ENCODE data around the gene MR1. TPM values are rescaled to one million over a fixed set of nuclear protein-coding genes. Genes with fewer than 3 reads are reported as not detected.

MR1 gene
- polyA plus RNA-seq, 1 of the 3 experiments (the other 2 are of a cell fraction), result 7.0 TPM

DNA sequence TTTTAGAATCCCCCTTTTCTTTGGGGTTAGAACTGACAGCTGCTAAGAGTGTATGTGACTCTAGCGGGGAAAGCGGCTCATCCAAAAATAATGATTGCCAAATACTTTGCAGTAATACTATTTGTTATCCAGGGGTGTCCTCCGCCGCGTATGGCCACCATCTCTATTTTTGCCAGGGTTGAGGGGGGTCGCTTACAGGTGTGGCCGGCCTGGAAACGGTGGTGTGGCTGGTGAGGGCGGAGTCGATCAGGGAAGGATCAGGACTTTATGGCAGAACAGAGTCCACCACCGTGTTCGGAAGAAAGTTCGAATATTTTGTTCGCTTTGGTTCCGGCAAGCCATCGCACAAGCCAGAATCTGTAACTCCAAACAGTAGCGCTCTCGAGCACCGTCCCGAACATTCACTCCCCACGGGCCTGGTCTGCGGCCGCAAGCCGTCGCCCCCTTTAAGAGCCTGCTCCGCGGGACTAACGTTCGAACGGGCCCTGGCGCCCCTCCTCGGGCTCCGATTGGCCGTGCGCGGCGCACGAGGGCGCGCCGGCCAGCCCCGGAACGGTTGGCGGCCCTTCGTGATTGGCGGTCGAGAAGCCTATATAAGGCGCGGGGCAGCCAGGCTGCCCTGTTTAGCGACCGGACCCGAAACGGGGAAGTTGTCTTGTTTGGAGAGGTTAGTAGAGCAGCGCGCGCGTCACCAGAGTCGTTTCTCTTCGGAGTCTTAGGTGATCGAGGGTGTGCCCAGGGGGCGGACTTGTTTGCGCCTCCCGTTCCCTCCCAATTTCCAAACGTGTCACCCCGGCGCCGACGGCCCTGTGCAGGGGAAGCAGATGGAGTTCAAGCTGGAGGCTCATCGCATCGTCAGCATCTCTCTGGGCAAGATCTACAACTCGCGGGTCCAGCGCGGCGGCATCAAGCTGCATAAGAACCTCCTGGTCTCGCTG is 54.6 kb downstream of the MR1 start, which contains the start of gene IER5 (continued):
- peak; percentile 80; the same call in 1 of the 2 replicates for TF ChIP-seq FOXM1 (IDR thresholded peaks at IDR 0.05; ENCODE audit: low read depth)
- peak; percentile 88 for TF ChIP-seq PBX3 (IDR thresholded peaks at IDR 0.05)
- peak; percentile 50; the same call in 1 of the 2 replicates for TF ChIP-seq RFX5 (IDR thresholded peaks at IDR 0.05; ENCODE audit: low read length)
- no peak for TF ChIP-seq MEF2A (IDR thresholded peaks at IDR 0.05; ENCODE audit: borderline replicate concordance, low read depth)
- TF ChIP-seq EP300 (IDR thresholded peaks at IDR 0.05; ENCODE audit: borderline replicate concordance in 1 of 2, low read depth in 1 of 2, low read length in 1 of 2), result 0 out of 4 replicates have a peak, but pooled peaks of 1 of the 2 experiments have one; percentile 15
- peak; percentile 5; the same call in 1 of the 2 replicates for TF ChIP-seq NFIC (IDR thresholded peaks at IDR 0.05; ENCODE audit: borderline replicate concordance)
- TF ChIP-seq FOXJ3 (CRISPR knock-in tag; IDR thresholded peaks at IDR 0.05), result no peak
- no peak for TF ChIP-seq CTCF (IDR thresholded peaks at IDR 0.05)
- TF ChIP-seq, protein P1, sequence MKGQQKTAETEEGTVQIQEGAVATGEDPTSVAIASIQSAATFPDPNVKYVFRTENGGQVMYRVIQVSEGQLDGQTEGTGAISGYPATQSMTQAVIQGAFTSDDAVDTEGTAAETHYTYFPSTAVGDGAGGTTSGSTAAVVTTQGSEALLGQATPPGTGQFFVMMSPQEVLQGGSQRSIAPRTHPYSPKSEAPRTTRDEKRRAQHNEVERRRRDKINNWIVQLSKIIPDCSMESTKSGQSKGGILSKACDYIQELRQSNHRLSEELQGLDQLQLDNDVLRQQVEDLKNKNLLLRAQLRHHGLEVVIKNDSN (IDR thresholded peaks at IDR 0.05; ENCODE audit: borderline replicate concordance, low read depth), result peak; percentile 87

GRCh38 chr1:181089017-181089675 is 55.4 kb downstream of the MR1 start:
- CTCF ChIA-PET, result interaction anchor here (1.0 to 13.3 kb wide), 8 partner anchors 9 to 573 kb away, joined by 3 to 145 read pairs (median 4); no protein-coding TSS in a partner anchor
- Histone ChIP-seq H3K4me3 (ENCODE audit: low read depth in 2 of 2, low read length in 1 of 2) (peak overlapping the region; percentile 90 to 96), H4K20me1 (ENCODE audit: insufficient read depth) (peaks cover 55% of the 10 kb centered on the region), H3K27ac (ENCODE audit: low read depth in 2 of 2, low read length in 1 of 2) (peak overlapping the region; percentile 77 to 81), H3K9me3 (no peaks in the 10 kb centered on the region), H3K27me3 (ENCODE audit: insufficient read depth) (no peaks in the 10 kb centered on the region), H3K4me2 (peak overlapping the region; percentile 84), H3K4me1 (ENCODE audit: control insufficient read depth in 1 of 2, insufficient read depth in 2 of 2, low read depth in 1 of 2, low read length in 1 of 2) (peaks cover 15 to 17% of the 10 kb centered on the region in 2 experiments), H3K79me2 (ENCODE audit: insufficient read depth) (peaks cover 56% of the 10 kb centered on the region), H3K9me2 (no peaks in the 10 kb centered on the region), H2AFZ (ENCODE audit: low read depth) (no peak overlapping the region), H3K9ac (peak overlapping the region; percentile 91), H3K36me3 (replicated peaks in 1 of 2; ENCODE audit: control insufficient read depth in 1 of 2, insufficient read depth in 2 of 2, low read length in 1 of 2) (peaks cover 25 to 29% of the 10 kb centered on the region in 2 experiments), H3F3A (replicated peaks; ENCODE audit: insufficient read depth) (peaks cover 32% of the 10 kb centered on the region)
- POLR2A ChIA-PET, result interaction anchor here (0.6 to 3.0 kb wide), 17 partner anchors 8 to 574 kb away, joined by 3 to 24 read pairs (median 6); partner anchors contain the start of gene STX6
- DNase-seq, result peak; percentile 73
- no peak for TF ChIP-seq JUND (IDR thresholded peaks at IDR 0.05)
- TF ChIP-seq TAF1 (IDR thresholded peaks at IDR 0.05; ENCODE audit: borderline replicate concordance, low read depth, low read length), result no peak
- no peak for TF ChIP-seq ZBTB33 (IDR thresholded peaks at IDR 0.05; ENCODE audit: borderline replicate concordance, low read depth)
- no peak for TF ChIP-seq FOXJ3 (CRISPR knock-in tag; IDR thresholded peaks at IDR 0.05)
- no peak for TF ChIP-seq POLR2AphosphoS5 (IDR thresholded peaks at IDR 0.05; ENCODE audit: low read depth, low read length)
- TF ChIP-seq SIN3A (IDR thresholded peaks at IDR 0.05; ENCODE audit: borderline replicate concordance, low read depth, low read length), result no peak
- WGBS (ENCODE audit: low lambda C conversion rate), result 0% methylated on average over 15 of the region's 97 CpGs

Measured in SK-N-SH (cell line).